GM04503 (cell line): ENCODE results near the gene NOL12.
"Not testable (repeated sequence)": the region's sequence is repeated elsewhere in the genome, so short reads cannot be mapped to it uniquely, and the experiment has no call there.

Source experiments
- DNase-seq: peaks from one replicate; pipeline ENCODE4 v3.0.0-alpha.2; 2012; ENCODE audit warnings: low read depth

The NOL12 gene

DNA sequence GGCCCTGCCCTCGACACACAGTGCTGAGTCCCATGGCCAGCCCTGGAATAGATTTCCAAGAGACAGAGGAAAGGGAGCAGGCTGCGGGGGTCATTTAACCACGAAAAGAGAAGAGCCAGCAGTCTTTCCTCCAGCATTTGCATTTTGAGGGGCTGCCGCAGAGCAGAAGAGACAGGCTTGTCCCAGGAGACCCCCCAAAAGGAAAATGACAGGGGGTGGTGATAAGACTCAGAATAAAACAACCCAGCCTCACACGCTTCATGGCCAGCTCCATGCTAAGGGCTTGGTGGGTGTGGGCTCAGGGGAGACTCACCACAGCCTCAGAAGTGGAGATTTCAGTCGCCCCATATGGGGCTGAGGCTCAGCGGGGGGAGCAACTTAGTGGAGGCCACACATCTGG is 27.6 kb downstream of the NOL12 start:
- no peak for DNase-seq

DNA sequence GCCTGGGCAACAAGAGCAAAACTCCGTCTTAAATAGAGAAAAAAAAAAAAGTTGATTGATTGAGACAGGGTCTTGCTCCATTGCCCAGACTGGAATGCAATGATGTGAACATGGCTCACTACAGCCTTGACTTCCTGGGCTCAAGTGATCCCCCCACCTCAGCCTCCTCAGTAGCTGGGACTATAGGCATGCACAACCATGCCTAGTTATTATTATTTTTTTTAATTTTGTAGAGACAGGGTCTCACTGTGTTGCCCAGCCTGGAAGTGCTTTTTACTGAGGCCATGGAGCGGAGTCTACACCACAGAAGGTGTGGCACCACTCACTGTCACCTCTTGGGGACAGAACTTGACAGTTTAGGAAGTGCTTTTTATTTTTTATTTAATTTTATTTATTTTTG is 28.5 kb downstream of the NOL12 start:
- no peak for DNase-seq

DNA sequence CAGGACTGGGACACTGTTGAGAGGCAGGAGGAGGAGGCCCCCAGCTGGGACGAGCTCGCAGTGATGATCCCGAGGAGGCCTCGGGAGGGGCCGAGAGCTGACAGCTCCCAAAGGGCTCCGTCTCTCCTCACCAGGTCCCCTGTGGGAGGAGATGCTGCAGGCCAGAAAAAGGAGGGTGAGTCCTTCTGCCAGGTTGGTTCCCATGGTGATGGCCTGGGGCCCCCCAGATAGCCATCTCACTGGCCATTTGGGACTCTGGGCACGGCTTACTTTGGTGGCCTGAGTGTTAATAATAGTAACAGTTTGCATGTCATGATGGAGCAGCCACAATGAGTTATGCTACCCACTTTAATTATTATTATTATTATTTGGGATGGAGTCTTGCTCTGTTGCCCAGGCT is 29.6 kb downstream of the NOL12 start:
- no peak for DNase-seq

DNA sequence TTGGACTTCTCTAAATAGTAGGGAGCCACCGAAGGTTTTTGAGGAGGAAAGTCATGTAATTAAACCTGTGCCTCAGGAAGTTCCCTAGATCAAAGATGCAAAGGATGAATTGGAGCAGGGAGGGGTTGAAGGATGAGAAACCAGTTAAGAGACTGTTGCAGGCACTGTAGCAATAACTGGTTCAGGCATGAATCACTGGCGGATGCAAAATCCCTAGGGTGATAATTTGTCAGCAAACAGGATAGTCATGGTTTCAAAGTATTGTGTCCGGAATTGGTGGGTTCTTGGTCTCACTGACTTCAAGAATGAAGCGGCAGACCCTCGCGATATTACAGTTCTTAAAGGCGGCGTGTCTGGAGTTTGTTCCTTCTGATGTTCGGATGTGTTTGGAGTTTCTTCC is 30.6 kb downstream of the NOL12 start:
- peak; percentile 71 for DNase-seq

DNA sequence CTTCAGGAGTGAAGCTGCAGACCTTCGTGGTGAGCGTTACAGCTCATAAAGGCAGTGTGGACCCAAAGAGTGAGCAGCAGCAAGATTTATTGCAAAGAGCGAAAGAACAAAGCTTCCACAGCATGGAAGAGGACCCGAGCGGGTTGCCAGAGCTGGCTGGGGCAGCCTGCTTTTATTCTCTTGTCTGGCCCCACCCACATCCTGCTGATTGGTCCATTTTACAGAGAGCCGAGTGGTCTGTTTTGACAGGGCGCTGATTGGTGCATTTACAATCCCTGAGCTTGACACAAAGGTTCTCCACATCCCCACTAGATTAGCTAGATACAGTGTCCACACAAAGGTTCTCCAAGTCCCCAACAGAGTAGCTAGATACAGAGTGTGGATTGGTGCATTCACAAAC is 31.1 kb downstream of the NOL12 start:
- DNase-seq, result not testable (repeated sequence)

DNA sequence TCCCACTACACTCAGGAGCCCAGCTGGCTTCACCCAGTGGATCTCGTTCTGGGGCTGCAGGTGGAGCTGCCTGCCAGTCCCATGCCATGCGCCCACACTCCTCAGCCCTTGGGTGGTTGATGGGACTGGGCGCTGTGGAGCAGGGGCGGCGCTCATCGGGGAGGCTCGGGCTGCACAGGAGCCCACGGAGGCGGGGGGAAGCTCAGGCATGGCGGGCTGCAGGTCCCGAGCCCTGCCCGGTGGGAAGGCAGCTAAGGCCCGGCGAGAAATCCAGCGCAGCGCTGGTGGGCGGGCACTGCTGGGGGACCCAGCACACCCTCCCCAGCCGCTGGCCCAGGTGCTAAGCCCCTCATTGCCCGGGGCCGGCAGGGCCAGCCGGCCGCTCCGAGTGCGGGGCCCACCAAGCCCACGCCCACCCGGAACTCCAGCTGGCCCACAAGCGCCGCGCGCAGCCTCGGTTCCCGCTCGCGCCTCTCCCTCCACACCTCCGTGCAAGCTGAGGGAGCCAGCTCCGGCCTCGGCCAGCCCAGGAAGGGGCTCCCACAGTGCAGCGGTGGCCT is 31.7 kb downstream of the NOL12 start:
- DNase-seq, result not testable (repeated sequence)

DNA sequence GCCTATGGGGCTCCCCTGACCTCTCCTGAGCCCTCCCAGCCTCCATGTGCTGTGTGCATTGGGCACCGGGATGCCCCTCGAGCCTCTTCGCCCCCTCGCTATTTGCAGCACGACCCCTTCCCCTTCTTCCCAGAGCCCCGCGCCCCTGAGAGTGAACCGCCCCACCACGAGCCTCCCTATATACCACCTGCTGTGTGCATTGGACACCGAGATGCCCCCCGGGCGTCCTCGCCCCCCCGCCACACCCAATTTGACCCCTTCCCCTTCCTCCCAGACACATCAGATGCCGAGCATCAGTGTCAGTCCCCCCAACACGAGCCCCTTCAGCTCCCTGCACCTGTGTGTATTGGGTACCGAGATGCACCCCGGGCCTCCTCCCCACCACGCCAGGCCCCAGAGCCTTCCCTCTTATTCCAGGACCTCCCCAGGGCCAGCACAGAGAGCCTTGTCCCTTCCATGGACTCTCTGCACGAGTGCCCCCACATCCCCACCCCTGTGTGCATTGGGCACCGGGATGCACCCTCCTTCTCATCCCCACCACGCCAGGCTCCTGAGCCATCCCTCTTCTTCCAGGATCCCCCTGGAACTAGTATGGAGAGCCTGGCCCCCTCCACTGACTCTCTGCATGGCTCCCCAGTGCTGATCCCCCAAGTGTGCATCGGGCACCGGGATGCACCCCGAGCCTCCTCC is 39.6 kb downstream of the NOL12 start:
- no peak for DNase-seq

DNA sequence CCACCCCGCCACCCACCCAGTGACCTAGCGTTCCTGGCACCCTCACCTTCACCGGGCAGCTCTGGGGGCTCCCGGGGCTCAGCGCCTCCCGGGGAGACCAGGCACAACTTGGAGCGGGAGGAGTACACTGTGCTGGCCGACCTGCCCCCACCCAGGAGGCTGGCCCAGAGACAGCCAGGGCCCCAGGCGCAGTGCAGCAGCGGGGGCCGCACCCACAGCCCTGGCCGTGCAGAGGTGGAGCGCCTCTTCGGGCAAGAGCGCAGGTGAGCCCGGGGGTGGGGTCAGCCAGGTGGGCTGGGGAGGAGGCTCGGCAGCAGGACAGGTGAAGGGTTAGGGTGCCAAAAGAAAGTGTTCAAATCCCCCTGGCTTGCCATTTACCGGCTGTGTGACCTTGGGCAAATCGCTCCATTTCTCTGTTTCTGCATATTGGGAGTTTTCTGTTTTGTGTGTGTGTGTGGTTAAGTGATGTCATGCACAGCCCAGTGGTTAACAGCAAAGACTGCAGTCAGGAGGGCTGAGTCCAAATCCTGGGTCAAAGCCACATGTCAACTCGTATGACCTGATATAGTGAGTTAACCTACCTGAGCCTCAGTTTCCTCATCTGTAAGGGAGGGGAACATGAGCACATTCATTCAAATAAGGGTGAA is 40.2 kb downstream of the NOL12 start:
- DNase-seq, result no peak

DNA sequence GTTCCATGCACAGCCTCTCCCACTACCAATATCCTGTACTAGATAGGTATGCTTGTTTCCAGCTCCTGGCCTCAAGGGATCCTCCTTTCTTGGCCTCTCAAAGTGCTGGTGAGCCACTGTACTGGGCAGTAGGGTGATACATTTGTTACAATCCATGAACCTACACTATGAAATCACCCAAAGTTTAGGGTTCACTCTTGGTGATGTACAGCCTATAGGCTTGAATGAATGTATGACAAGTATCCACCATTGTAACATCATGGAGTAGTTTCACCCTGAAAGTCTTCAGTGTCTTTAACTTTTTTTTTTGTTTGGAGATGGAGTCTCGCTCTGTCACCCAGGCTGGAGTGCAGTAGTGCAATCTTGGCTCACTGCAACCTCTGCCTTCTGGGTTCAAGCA is 42.5 kb downstream of the NOL12 start:
- no peak for DNase-seq

DNA sequence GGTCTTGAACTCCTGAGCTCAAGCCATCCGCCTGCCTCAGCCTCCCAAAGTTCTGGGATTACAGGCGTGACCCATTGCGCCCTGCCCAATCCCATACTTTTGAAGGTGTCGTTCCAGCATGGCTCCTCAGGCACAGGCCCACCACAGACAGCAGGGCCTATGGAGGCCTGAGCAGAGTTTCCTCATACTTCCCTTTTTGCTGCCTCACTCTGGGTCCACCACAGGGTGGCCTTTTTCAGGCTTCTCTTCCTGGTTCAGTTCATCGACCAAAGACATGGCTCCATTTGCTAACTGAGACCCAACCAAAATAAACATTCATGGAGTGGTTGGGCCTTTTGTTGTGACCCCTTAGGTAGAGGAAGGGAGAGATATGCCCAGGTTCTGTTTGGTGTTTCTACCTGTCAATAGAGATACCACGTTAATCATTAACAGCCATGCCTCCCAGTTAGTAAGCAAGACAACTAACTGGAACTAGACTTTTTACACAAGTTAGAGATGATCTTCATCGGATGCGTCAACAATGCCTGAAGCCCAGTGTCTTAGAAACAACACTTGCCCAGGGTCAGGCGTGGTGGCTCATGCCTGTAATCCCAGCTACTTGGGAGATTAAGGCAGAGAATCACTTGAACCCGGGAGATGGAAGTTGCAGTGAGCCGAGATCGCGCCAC is 45.8 kb downstream of the NOL12 start:
- no peak for DNase-seq

DNA sequence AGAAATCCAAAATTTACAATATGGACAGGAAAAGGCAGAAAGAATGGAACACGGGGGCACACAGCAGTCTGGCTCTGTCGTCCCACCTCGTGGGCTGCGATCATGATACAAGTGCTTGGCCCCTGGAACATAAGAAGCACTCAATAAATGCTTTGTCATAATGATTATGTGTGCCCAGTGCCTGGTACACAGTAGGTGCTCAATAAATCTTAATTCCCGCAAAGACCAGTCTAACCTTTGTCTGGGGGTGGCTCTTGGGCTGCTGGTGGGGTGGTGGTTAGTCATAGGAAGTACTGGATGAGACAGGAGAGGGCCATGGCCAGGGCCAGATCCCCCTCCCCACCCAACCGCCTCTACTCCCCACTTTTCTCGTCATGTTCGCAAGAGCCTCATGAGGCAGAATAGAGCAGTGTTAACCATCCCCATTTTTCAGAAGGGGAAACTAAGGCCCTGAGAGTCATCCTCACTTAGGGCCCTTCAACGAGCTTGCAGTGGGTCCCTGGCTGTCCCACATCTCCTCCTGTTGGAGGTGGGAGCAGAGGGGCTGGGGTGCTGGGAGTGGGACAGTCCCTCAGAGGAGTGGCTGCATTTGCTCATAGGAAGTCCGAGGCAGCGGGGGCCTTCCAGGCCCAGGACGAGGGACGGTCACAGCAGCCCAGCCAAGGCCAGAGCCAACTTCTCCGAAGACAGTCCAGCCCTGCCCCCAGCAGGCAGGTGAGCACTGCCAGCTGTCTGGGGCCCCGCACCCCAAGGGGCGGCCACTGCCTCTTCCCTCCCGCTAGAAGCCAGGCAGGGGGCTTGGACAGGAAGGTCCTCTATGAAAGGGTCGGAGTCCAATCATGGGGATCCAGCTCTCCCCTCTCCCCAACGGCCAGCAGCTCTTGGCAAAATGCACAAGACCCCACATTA is 46.8 kb downstream of the NOL12 start:
- no peak for DNase-seq

DNA sequence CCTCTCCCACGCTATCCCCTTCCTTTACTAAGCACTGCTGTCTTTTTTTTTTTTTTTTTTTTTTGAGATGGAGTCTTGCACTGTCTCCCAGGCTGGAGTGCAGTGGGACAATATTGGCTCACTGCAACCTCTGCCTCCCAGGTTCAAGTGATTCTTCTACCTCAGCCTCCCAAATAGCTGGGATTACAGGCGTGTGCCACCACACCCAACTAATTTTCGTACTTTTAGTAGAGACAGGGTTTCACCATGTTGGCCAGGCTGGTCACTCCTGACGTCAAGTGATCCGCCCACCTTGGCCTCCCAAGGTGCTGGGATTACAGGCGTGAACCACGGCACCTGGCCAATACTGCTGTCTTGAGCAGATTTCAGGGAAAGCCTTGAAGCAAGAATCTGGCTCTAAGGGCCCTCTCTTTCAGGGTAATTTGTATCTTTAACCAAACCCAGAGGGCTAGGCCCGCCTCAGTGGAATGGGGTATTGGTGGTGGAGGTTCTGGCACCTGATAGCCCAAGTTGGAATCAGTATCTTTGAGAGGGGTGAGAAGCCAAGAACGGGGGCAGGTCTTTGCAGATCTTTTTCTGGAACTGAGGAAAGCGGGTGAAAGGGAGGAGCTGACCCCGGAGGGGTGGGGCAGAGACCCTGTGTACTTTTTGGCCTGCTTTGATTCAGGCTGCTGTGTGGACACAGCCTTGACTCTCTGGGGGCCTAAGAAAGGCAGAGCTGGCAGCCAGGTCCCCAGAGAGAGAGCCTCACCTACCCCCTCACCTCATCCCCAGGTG is 47.7 kb downstream of the NOL12 start:
- DNase-seq, result no peak

DNA sequence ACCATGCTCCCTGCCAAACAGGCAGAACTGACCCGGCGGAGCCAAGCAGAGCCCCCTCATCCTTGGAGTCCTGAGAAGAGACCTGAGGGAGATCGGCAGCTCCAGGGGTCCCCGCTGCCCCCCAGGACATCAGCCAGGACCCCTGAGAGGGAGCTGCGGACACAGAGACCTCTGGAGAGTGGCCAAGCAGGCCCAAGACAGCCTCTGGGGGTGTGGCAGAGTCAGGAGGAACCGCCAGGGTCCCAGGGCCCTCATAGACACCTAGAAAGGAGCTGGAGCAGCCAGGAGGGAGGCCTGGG is 48.2 kb downstream of the NOL12 start:
- DNase-seq, result no peak

DNA sequence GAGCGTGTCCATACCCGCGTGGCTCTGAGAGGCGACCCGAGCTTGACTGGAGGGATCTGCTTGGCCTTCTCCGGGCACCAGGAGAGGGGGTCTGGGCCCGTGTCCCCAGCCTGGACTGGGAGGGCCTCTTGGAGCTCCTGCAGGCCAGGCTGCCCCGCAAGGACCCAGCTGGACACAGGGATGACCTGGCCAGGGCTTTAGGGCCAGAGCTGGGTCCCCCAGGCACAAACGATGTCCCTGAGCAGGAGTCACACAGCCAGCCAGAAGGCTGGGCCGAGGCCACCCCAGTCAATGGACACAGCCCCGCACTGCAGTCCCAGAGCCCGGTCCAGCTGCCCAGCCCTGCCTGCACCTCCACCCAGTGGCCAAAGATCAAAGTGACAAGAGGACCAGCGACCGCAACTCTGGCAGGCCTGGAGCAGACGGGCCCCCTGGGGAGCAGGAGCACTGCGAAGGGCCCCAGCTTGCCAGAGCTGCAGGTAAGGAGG is 48.9 kb downstream of the NOL12 start:
- DNase-seq, result no peak

DNA sequence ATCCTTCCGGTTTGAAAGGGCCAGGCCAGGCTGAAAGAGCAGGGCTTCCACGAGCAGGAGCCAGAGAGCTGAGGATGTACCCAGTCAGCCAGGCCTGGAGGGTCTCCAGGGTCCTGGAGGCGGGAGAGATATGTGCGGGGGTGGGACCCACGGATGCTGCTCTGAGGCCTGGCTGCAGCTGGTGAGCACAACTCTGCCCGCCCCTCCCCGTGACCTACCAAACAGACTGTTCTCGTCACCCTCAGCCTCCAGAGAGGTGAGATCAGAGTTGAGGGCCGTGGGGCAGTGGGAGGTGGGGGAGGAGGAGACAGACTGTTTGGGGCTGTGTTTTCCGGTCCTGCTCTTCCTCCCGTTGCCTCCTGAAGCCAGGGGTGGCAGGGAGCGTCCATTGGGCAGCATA is 52.9 kb downstream of the NOL12 start:
- DNase-seq, result no peak

DNA sequence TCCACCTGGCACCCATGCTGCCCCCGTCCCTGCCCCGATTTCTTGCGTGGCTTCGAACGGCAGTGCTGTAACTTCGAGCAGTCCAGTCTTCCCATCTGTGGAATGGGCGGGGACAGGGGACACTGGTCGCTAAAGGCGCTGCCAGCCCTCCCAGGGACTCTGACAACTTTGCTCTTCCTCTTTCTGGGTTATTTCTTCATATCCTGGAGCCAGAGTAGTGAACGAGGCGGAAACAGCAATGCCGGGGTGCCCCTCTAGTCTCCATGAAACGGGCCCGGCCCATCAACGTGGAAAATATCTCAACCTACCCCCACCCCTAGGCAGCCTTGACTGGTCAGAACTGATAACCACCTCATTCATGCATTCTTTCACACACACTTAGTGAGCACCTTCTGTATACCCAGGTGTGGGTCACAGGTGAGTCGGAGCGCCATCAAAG is 53.5 kb downstream of the NOL12 start:
- DNase-seq, result no peak

DNA sequence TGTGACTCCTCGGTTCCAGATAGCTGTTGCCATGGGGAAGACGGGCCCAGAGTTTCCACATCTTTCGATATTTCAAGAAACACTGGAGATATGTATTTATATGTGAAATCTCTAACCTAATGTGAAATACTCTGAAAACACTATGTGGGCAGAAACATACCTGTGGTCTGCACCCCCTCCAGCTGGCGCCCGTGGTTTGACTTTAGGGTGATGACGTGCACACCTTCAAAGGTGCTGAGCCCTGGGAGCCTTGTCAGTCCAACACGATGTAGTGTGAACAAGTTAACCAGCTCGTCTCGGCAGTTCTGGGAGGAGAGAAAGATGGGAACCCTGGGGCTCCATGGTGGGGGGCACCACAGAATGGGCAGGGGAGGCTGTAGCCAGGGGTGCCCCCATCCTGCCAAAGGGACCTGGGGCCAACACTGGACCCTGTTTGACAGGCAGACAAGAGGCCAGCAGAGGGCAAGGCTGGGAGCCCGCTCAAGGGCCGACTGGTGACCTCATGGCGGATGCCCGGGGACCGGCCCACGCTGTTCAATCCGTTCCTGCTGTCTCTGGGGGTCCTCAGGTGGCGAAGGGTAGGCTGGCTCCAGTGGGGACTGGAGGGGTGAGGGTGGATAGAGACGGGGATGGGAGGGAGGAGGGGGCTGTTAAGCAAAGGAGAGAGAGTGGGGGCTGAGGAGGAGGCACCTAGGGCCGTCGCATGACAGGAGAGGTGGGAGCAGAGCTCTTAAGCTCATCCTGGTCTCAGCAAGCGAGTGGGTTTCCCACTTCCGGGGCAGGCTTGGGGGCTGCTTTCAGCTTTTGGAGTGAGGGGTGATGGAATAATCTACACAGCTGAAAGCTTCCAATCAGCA is 54.5 kb downstream of the NOL12 start:
- no peak for DNase-seq

DNA sequence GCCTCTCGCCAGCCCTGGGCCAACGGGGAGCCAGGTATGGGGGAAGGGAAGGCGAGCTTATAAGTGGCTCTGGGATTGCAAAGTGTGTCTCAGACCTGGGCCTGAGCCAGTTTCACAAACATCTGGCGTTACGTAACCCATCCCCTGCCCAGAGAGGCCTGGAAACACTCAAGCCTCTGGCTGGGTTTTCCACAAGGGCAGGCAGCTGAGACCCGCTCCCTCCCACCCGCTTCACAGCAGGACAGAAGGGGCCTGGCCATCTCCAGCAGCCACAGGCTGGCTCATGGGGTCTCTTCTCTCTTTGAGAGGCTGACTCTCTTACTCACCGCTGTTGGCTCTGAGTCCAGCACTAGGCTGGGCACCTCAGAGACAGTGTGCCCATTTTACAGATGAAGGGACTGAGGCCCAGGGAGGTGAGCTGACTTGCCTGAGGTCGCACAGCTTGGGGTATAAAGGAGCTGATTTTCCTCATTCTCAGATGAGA is 55.2 kb downstream of the NOL12 start:
- peak; percentile 80 for DNase-seq

DNA sequence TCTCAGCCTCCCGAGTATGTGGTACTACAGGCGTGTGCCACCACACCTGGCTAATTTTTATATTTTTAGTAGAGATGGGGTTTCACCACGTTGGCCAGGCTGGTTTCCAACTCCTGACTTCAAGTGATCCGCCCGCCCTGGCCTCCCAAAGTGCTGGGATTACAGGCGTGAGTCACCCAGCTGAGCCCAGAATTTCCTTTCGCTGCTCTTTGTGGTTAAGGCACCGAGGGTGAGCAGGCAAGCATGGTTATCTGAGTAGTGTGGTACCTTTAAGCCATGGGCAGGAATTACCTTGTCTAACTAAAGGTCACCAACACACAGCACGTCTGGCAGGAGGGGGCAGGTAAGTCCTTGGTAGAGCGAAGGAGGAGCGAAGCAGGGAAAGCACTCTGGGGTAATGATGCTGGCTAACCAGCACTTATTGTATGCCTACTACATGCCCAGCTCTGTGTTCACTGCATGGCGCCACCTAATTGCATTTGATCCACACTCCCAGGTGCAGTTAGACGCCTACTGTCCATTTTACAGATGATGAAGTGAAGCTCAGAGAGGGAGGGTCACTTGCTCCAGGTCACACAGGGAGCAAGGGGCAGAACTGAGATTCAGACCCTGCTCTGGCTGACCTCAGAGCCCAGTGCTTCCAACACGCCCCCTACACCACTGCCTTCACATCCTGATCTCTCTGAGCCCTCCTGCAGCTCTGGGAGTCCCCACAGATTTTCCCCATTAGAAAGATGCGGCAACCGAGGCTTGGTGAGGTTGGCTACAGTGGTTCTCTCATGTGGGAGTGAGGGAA is 56.4 kb downstream of the NOL12 start:
- DNase-seq, result peak; percentile 62
